SK-N-SH (cell line): ENCODE results near the gene C1orf146. TPM values are rescaled to one million over a fixed set of nuclear protein-coding genes. Genes with fewer than 3 reads are reported as not detected.

Experiments used
- CTCF ChIA-PET: fragments of 300-600, 350-600 bp; formaldehyde crosslinking; extraction: SDS; loops from one replicate; lab custom pipeline; 2021; lab: Yijun Ruan, JAX
- POLR2A ChIA-PET: fragments of 350-600 bp; sonication (Branson Sonifier 250); formaldehyde crosslinking; extraction: SDS; loops from one replicate; lab custom pipeline; 2020; ENCODE audit warnings: antibody characterized with exemption, inconsistent platforms; lab: Yijun Ruan, JAX
- DNase-seq: peaks from one replicate; pipeline ENCODE4 v3.0.0; 2012
- H2AFZ ChIP-seq: fragments of 200-600 bp; sonication (generic); 2 replicates; pipeline ENCODE4 v1.8.1; 2016; ENCODE audit warnings: antibody characterized with exemption, mild to moderate bottlenecking, low read depth
- H3F3A ChIP-seq: fragments of 200-600 bp; sonication (generic); replicated peaks from 2 replicates; pipeline ENCODE3; 2016; ENCODE audit warnings: antibody characterized with exemption, mild to moderate bottlenecking; ENCODE audit not compliant: insufficient read depth
- H3K27ac ChIP-seq, 2 experiments: fragments of 200-500 bp in 1 of 2; fragments of 200-600 bp in 1 of 2; sonication (Bioruptor generic) in 1 of 2; sonication (generic), shearing (Covaris generic) in 1 of 2; 2 replicates each; pipeline versions ENCODE4 v1.5.1 to v1.6.1; 2014 to 2016; ENCODE audit warnings: low read depth in 2 of 2, inconsistent platforms in 1 of 2, low read length in 1 of 2, mild to moderate bottlenecking in 1 of 2, mixed read lengths in 1 of 2
- H3K27me3 ChIP-seq: fragments of 200-600 bp; sonication (generic), shearing (Covaris generic); 2 replicates; pipeline ENCODE4 v1.6.1; 2016; ENCODE audit warnings: mixed run types; ENCODE audit not compliant: insufficient read depth
- H3K36me3 ChIP-seq, 2 experiments: fragments of 200-500 bp in 1 of 2; fragments of 200-600 bp in 1 of 2; sonication (Bioruptor generic) in 1 of 2; sonication (generic) in 1 of 2; replicated peaks in 1 of 2; 2 replicates each; pipeline versions ENCODE3 to v1.5.1; 2014 to 2016; ENCODE audit warnings: low read length in 1 of 2, mild to moderate bottlenecking in 1 of 2; ENCODE audit not compliant: insufficient read depth in 2 of 2, control insufficient read depth in 1 of 2
- H3K4me1 ChIP-seq, 2 experiments: fragments of 200-500 bp in 1 of 2; fragments of 200-600 bp in 1 of 2; sonication (Bioruptor generic) in 1 of 2; sonication (generic), shearing (Covaris generic) in 1 of 2; 2 replicates each; pipeline versions ENCODE4 v1.5.1 to v1.6.1; 2014 to 2016; ENCODE audit warnings: low read depth in 1 of 2, low read length in 1 of 2, mixed run types in 1 of 2; ENCODE audit not compliant: insufficient read depth in 2 of 2, control insufficient read depth in 1 of 2
- H3K4me2 ChIP-seq: fragments of 200-600 bp; sonication (generic), shearing (Covaris generic); 2 replicates; pipeline ENCODE4 v1.6.1; 2017; ENCODE audit warnings: mixed run types
- H3K4me3 ChIP-seq, 2 experiments: fragments of 200-500 bp in 1 of 2; fragments of 200-600 bp in 1 of 2; sonication (Bioruptor generic) in 1 of 2; sonication (generic), shearing (Covaris generic) in 1 of 2; 2 replicates each; pipeline versions ENCODE4 v1.5.1 to v1.8.1; 2014 to 2016; ENCODE audit warnings: low read depth in 2 of 2, inconsistent platforms in 1 of 2, low read length in 1 of 2, mild to moderate bottlenecking in 1 of 2, mixed read lengths in 1 of 2, moderate library complexity in 1 of 2
- H3K79me2 ChIP-seq: fragments of 200-600 bp; sonication (generic); 2 replicates; pipeline ENCODE4 v1.8.1; 2017; ENCODE audit warnings: mild to moderate bottlenecking; ENCODE audit not compliant: insufficient read depth
- H3K9ac ChIP-seq: fragments of 200-600 bp; sonication (generic); 2 replicates; pipeline ENCODE4 v1.6.1; 2017; ENCODE audit warnings: mixed run types
- H3K9me2 ChIP-seq: fragments of 200-600 bp; sonication (generic); 2 replicates; pipeline ENCODE4 v1.6.1; 2017; ENCODE audit warnings: mixed run types
- H3K9me3 ChIP-seq: fragments of 200-600 bp; sonication (generic); 2 replicates; pipeline ENCODE4 v1.6.1; 2017; ENCODE audit warnings: mixed run types, mild to moderate bottlenecking, moderate library complexity
- H4K20me1 ChIP-seq: fragments of 200-600 bp; sonication (generic); 2 replicates; pipeline ENCODE4 v1.6.1; 2017; ENCODE audit warnings: mild to moderate bottlenecking, mixed run types; ENCODE audit not compliant: insufficient read depth
- EZH2phosphoT487 ChIP-seq: fragments of 200-600 bp; sonication (generic); IDR thresholded peaks from 2 replicates; pipeline ENCODE4 v1.6.1; 2017; ENCODE audit warnings: low read depth, mixed run types, mild to moderate bottlenecking, antibody characterized with exemption, moderate library complexity, borderline replicate concordance
- FOXJ3 ChIP-seq: sonication (generic); formaldehyde crosslinking; IDR thresholded peaks from 2 replicates; pipeline ENCODE4 v1.5.1; 2020; ENCODE audit warnings: mild to moderate bottlenecking, missing genetic modification reagents
- FOXM1 ChIP-seq: IDR thresholded peaks from 2 replicates; pipeline ENCODE4 v1.4.0; 2012; ENCODE audit warnings: low read depth, mild to moderate bottlenecking
- JUND ChIP-seq: IDR thresholded peaks from 2 replicates; pipeline ENCODE4 v1.4.0; 2012
- MXI1 ChIP-seq: IDR thresholded peaks from 2 replicates; pipeline ENCODE4 v1.6.1; 2012; ENCODE audit warnings: mild to moderate bottlenecking, low read depth, low read length, improper control_type of control experiment
- NRF1 ChIP-seq: IDR thresholded peaks from 2 replicates; pipeline ENCODE4 v1.6.1; 2012; ENCODE audit warnings: low read depth, mild to moderate bottlenecking, low read length
- POLR2AphosphoS5 ChIP-seq: IDR thresholded peaks from 2 replicates; pipeline ENCODE4 v1.6.1; 2012; ENCODE audit warnings: low read depth, low read length
- RAD21 ChIP-seq: IDR thresholded peaks from 2 replicates; pipeline ENCODE4 v1.6.1; 2012; ENCODE audit warnings: mild to moderate bottlenecking, low read length
- TCF12 ChIP-seq: IDR thresholded peaks from 2 replicates; pipeline ENCODE4 v1.4.0; 2012
- WGBS: methylation state at CpG from one replicate; pipeline ENCODE4 v1.1.6; 2017; ENCODE audit warnings: low lambda C conversion rate; 5-methylcytosine and 5-hydroxymethylcytosine counted together
- polyA plus RNA-seq, 3 experiments: library from polyadenylated mRNA; depleted of rRNA; stranded (reverse); fragments of >200 nt; gene quantifications; 2 replicates each; pipeline ENCODE4 v1.2.3, GENCODE V29; 2012
- TF ChIP-seq, protein P1 (sequence below): IDR thresholded peaks from 2 replicates; pipeline ENCODE4 v1.6.1; 2012; ENCODE audit warnings: mild to moderate bottlenecking, low read depth, low read length, moderate library complexity
- TF ChIP-seq, protein P2 (sequence below): fragments of 150-350 bp; IDR thresholded peaks from 2 replicates; pipeline ENCODE4 v1.6.1; 2016; ENCODE audit warnings: mild to moderate bottlenecking, low read depth, low read length
- TF ChIP-seq, protein P3 (sequence below): IDR thresholded peaks from 2 replicates; pipeline ENCODE4 v1.4.0; 2012; ENCODE audit warnings: low read depth, borderline replicate concordance
- TF ChIP-seq, protein P4 (sequence below): IDR thresholded peaks from 2 replicates; pipeline ENCODE4 v1.4.0; 2012; ENCODE audit warnings: low read depth
- TF ChIP-seq, protein P5 (sequence below): fragments of 150-350 bp; IDR thresholded peaks from 2 replicates; pipeline ENCODE4 v1.6.1; 2017; ENCODE audit warnings: antibody characterized with exemption, low read length, low read depth, borderline replicate concordance

The C1orf146 gene
- polyA plus RNA-seq, 1 of the 3 experiments (the other 2 are of a cell fraction) = not detected

DNA sequence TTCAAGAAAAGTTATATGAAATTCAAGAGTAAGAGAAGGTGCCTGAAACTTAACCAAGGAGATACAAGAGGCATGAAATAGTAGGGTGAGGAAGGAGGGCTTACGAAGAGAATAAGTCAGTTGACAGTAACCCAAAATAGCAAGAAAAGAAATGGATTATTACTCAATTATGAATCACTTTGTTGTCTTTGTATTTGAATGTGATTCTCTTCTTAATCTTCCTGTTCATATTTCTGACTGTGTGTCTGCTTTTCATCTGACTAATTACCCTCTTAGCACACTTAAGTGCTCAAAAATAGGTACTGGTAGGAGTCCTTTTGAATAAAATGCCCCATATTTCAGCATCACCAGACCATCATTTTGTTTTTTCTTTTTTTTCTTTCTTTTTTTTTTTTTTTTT lies 41.6 kb downstream of the C1orf146 start (continued):
- TF ChIP-seq, protein P1, sequence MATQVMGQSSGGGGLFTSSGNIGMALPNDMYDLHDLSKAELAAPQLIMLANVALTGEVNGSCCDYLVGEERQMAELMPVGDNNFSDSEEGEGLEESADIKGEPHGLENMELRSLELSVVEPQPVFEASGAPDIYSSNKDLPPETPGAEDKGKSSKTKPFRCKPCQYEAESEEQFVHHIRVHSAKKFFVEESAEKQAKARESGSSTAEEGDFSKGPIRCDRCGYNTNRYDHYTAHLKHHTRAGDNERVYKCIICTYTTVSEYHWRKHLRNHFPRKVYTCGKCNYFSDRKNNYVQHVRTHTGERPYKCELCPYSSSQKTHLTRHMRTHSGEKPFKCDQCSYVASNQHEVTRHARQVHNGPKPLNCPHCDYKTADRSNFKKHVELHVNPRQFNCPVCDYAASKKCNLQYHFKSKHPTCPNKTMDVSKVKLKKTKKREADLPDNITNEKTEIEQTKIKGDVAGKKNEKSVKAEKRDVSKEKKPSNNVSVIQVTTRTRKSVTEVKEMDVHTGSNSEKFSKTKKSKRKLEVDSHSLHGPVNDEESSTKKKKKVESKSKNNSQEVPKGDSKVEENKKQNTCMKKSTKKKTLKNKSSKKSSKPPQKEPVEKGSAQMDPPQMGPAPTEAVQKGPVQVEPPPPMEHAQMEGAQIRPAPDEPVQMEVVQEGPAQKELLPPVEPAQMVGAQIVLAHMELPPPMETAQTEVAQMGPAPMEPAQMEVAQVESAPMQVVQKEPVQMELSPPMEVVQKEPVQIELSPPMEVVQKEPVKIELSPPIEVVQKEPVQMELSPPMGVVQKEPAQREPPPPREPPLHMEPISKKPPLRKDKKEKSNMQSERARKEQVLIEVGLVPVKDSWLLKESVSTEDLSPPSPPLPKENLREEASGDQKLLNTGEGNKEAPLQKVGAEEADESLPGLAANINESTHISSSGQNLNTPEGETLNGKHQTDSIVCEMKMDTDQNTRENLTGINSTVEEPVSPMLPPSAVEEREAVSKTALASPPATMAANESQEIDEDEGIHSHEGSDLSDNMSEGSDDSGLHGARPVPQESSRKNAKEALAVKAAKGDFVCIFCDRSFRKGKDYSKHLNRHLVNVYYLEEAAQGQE = no peak
- TF ChIP-seq FOXJ3 (CRISPR knock-in tag) = no peak
- no peak for TF ChIP-seq TCF12
- TF ChIP-seq MXI1 = no peak
- TF ChIP-seq FOXM1 = no peak
- TF ChIP-seq, protein P2, sequence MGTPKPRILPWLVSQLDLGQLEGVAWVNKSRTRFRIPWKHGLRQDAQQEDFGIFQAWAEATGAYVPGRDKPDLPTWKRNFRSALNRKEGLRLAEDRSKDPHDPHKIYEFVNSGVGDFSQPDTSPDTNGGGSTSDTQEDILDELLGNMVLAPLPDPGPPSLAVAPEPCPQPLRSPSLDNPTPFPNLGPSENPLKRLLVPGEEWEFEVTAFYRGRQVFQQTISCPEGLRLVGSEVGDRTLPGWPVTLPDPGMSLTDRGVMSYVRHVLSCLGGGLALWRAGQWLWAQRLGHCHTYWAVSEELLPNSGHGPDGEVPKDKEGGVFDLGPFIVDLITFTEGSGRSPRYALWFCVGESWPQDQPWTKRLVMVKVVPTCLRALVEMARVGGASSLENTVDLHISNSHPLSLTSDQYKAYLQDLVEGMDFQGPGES = no peak
- no peak for TF ChIP-seq NRF1
- TF ChIP-seq RAD21 = no peak

DNA sequence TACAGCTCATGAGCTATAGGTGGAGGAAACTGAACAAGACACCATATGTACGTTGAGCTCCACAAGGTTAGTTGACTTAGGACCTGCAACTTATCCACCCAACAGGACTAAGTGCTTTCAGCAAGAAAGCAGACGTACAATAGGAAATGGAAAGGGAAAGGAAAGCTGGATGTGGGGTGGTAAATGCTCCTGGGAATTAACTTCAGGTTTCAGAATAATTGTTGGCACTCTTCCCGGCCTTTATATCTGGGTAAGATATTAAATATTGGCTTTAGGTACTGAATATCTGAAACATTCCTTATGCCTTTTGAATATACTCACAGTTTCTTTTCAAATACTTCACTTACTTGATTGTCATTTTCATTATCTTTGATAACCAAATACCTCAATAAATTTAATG lies 44.8 kb downstream of the C1orf146 start:
- Histone ChIP-seq H2AFZ (no peak overlapping the region), H3K9ac (no peak overlapping the region), H3K9me2 (no peaks in the 10 kb centered on the region), H3K4me1 (no peaks in the 10 kb centered on the region), H3K4me2 (no peak overlapping the region), H3K4me3 (no peak overlapping the region), H3K79me2 (no peaks in the 10 kb centered on the region), H3K27me3 (no peaks in the 10 kb centered on the region), H4K20me1 (no peaks in the 10 kb centered on the region), H3K36me3 (peaks cover 30 to 48% of the 10 kb centered on the region in 2 experiments), H3K9me3 (no peaks in the 10 kb centered on the region), H3F3A (peaks cover 8% of the 10 kb centered on the region), H3K27ac (no peak overlapping the region)
- 90% methylated on average over 3 of the region's 3 CpGs for WGBS
- POLR2A ChIA-PET = no interaction called here
- no peak for DNase-seq
- CTCF ChIA-PET = no interaction called here
- TF ChIP-seq POLR2AphosphoS5 = no peak
- TF ChIP-seq, protein P3, sequence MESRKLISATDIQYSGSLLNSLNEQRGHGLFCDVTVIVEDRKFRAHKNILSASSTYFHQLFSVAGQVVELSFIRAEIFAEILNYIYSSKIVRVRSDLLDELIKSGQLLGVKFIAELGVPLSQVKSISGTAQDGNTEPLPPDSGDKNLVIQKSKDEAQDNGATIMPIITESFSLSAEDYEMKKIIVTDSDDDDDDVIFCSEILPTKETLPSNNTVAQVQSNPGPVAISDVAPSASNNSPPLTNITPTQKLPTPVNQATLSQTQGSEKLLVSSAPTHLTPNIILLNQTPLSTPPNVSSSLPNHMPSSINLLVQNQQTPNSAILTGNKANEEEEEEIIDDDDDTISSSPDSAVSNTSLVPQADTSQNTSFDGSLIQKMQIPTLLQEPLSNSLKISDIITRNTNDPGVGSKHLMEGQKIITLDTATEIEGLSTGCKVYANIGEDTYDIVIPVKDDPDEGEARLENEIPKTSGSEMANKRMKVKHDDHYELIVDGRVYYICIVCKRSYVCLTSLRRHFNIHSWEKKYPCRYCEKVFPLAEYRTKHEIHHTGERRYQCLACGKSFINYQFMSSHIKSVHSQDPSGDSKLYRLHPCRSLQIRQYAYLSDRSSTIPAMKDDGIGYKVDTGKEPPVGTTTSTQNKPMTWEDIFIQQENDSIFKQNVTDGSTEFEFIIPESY = no peak
- no peak for TF ChIP-seq EZH2phosphoT487
- no peak for TF ChIP-seq JUND
- TF ChIP-seq, protein P4, sequence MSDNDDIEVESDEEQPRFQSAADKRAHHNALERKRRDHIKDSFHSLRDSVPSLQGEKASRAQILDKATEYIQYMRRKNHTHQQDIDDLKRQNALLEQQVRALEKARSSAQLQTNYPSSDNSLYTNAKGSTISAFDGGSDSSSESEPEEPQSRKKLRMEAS = no peak
- TF ChIP-seq TCF12 = no peak
- TF ChIP-seq, protein P5, sequence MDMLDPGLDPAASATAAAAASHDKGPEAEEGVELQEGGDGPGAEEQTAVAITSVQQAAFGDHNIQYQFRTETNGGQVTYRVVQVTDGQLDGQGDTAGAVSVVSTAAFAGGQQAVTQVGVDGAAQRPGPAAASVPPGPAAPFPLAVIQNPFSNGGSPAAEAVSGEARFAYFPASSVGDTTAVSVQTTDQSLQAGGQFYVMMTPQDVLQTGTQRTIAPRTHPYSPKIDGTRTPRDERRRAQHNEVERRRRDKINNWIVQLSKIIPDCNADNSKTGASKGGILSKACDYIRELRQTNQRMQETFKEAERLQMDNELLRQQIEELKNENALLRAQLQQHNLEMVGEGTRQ = no peak
